ENCODE measurements around the gene SESN3.

SESN3 gene

GRCh38 chr11:95200781-95201457, 30.1 kb downstream of the SESN3 start:
- H3K4me3 ChIP-seq (ENCODE audit: low read depth, low read length), result no peak overlapping the region
- TF ChIP-seq, protein P1, sequence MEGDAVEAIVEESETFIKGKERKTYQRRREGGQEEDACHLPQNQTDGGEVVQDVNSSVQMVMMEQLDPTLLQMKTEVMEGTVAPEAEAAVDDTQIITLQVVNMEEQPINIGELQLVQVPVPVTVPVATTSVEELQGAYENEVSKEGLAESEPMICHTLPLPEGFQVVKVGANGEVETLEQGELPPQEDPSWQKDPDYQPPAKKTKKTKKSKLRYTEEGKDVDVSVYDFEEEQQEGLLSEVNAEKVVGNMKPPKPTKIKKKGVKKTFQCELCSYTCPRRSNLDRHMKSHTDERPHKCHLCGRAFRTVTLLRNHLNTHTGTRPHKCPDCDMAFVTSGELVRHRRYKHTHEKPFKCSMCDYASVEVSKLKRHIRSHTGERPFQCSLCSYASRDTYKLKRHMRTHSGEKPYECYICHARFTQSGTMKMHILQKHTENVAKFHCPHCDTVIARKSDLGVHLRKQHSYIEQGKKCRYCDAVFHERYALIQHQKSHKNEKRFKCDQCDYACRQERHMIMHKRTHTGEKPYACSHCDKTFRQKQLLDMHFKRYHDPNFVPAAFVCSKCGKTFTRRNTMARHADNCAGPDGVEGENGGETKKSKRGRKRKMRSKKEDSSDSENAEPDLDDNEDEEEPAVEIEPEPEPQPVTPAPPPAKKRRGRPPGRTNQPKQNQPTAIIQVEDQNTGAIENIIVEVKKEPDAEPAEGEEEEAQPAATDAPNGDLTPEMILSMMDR (IDR thresholded peaks at IDR 0.05; ENCODE audit: low read depth, low read length), result no peak

GRCh38 chr11:95195831-95196230, 35.2 kb downstream of the SESN3 start:
- TF ChIP-seq, protein P1 (IDR thresholded peaks at IDR 0.05; ENCODE audit: low read depth, low read length), result no peak

GRCh38 chr11:95193541-95193940, 37.5 kb downstream of the SESN3 start:
- H3K4me3 ChIP-seq (ENCODE audit: low read depth, low read length), result no peak overlapping the region
- TF ChIP-seq, protein P1 (IDR thresholded peaks at IDR 0.05; ENCODE audit: low read depth, low read length), result no peak

More at GRCh38 chr11:95195831-95196230, 35.2 kb downstream of the SESN3 start:
- H3K4me3 ChIP-seq (ENCODE audit: low read depth, low read length), result no peak overlapping the region

DNA sequence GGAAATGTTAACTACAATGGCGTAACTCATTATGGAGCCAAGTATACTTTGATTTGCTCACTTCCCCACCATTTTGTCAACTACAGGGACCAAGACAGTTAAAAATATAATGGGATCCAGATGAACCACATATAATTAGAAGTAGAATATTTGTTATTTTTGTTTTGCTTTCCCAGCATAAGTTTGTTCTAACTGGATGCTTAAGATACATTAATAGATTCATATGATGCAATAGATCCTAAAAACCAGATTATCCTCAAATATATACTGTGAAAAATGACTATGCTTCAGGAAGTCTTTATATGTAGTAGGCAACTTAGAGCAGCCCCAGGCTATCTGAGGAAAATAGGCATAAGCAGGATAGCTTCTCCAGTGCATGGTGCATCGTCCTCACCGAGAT, 38.3 kb downstream of the SESN3 start:
- TF ChIP-seq, protein P1 (IDR thresholded peaks at IDR 0.05; ENCODE audit: low read depth, low read length), result no peak
- H3K4me3 ChIP-seq (ENCODE audit: low read depth, low read length), result no peak overlapping the region

GRCh38 chr11:95187723-95188122, 43.3 kb downstream of the SESN3 start:
- H3K4me3 ChIP-seq (ENCODE audit: low read depth, low read length), result no peak overlapping the region
- TF ChIP-seq, protein P1 (IDR thresholded peaks at IDR 0.05; ENCODE audit: low read depth, low read length), result no peak

- H3K4me3 ChIP-seq (ENCODE audit: low read depth, low read length), result no peak overlapping the region
Measured at GRCh38 chr11:95182397-95182796, 48.6 kb downstream of the SESN3 start.

GRCh38 chr11:95175818-95176380, 55.1 kb downstream of the SESN3 start:
- H3K4me3 ChIP-seq (ENCODE audit: low read depth, low read length), result no peak overlapping the region
- TF ChIP-seq, protein P1 (IDR thresholded peaks at IDR 0.05; ENCODE audit: low read depth, low read length), result no peak

More at GRCh38 chr11:95182397-95182796, 48.6 kb downstream of the SESN3 start:
- TF ChIP-seq, protein P1 (IDR thresholded peaks at IDR 0.05; ENCODE audit: low read depth, low read length), result no peak

Data from WI38 (cell line).